Body of pancreas (tissue), 4 donors: Measurements from ENCODE around the gene PLCB3.

ENCODE experiments used
- POLR2A ChIP-seq, 3 donors: fragments of 450-650 bp; IDR thresholded peaks; one replicate each; pipeline ENCODE4 v1.6.1; 2016; ENCODE audit warnings: antibody characterized with exemption in 3 of 3, mild to moderate bottlenecking in 2 of 3
- TF ChIP-seq, protein P1 (sequence below), 7 experiments: fragments of 450-650 bp in 4 of 7; fragments of 200-600 bp in 3 of 7; sonication (generic) in 3 of 7; IDR thresholded peaks; one replicate each; pipeline ENCODE4 v1.5.1; 2016 to 2019; ENCODE audit warnings: antibody characterized with exemption in 7 of 7

- TF ChIP-seq, protein P1, sequence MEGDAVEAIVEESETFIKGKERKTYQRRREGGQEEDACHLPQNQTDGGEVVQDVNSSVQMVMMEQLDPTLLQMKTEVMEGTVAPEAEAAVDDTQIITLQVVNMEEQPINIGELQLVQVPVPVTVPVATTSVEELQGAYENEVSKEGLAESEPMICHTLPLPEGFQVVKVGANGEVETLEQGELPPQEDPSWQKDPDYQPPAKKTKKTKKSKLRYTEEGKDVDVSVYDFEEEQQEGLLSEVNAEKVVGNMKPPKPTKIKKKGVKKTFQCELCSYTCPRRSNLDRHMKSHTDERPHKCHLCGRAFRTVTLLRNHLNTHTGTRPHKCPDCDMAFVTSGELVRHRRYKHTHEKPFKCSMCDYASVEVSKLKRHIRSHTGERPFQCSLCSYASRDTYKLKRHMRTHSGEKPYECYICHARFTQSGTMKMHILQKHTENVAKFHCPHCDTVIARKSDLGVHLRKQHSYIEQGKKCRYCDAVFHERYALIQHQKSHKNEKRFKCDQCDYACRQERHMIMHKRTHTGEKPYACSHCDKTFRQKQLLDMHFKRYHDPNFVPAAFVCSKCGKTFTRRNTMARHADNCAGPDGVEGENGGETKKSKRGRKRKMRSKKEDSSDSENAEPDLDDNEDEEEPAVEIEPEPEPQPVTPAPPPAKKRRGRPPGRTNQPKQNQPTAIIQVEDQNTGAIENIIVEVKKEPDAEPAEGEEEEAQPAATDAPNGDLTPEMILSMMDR (IDR thresholded peaks at IDR 0.05): peak in 3 of 7 experiments; percentile 7 to 43 (median 32)
- TF ChIP-seq POLR2A (IDR thresholded peaks at IDR 0.05): peak in 2 of 3 donors; percentile 51 to 55
Measured at GRCh38 chr11:64246871-64247728, 4.2 kb upstream of the PLCB3 start, which contains the start of gene PPP1R14B.
